ENCODE measurements around the gene POLR2J. TPM values are rescaled to one million over a fixed set of nuclear protein-coding genes. Genes with fewer than 3 reads are reported as not detected.

POLR2J gene
- total RNA-seq, 1 donor from 2014 or later: 45.2 TPM

GRCh38 chr7:102469351-102469971 lies 9.3 kb downstream of the POLR2J start:
- DNase-seq (ENCODE audit: extremely low spot score, unreplicated experiment): peak; percentile 83
- Mint-ChIP-seq H3K9me3 (ENCODE audit: unreplicated experiment) (no peaks in the 10 kb centered on the region), H3K27ac (ENCODE audit: unreplicated experiment) (no peak overlapping the region), H3K4me1 (ENCODE audit: unreplicated experiment) (peaks cover 10% of the 10 kb centered on the region), H3K4me3 (ENCODE audit: unreplicated experiment) (no peak overlapping the region), H3K27me3 (ENCODE audit: unreplicated experiment) (no peaks in the 10 kb centered on the region), H3K36me3 (ENCODE audit: unreplicated experiment) (peaks cover 4% of the 10 kb centered on the region)
- no peak for TF ChIP-seq CTCF (IDR thresholded peaks at IDR 0.05)

- Mint-ChIP-seq H3K27me3 (ENCODE audit: unreplicated experiment) (no peaks in the 10 kb centered on the region), H3K27ac (ENCODE audit: unreplicated experiment) (no peak overlapping the region), H3K4me1 (ENCODE audit: unreplicated experiment) (peaks cover 14% of the 10 kb centered on the region), H3K9me3 (ENCODE audit: unreplicated experiment) (no peaks in the 10 kb centered on the region), H3K36me3 (ENCODE audit: unreplicated experiment) (peaks cover 4% of the 10 kb centered on the region), H3K4me3 (ENCODE audit: unreplicated experiment) (no peak overlapping the region)
- TF ChIP-seq CTCF (IDR thresholded peaks at IDR 0.05): no peak
- DNase-seq (ENCODE audit: extremely low spot score, unreplicated experiment): peak; percentile 79
Measured at GRCh38 chr7:102468478-102469350, 10.0 kb downstream of the POLR2J start.

- Mint-ChIP-seq H3K27ac (ENCODE audit: unreplicated experiment) (no peak overlapping the region), H3K27me3 (ENCODE audit: unreplicated experiment) (no peaks in the 10 kb centered on the region), H3K4me3 (ENCODE audit: unreplicated experiment) (no peak overlapping the region), H3K4me1 (ENCODE audit: unreplicated experiment) (peaks cover 16% of the 10 kb centered on the region), H3K36me3 (ENCODE audit: unreplicated experiment) (peaks cover 4% of the 10 kb centered on the region), H3K9me3 (ENCODE audit: unreplicated experiment) (no peaks in the 10 kb centered on the region)
- TF ChIP-seq CTCF (IDR thresholded peaks at IDR 0.05): no peak
- DNase-seq (ENCODE audit: extremely low spot score, unreplicated experiment): peak; percentile 82
Measured at GRCh38 chr7:102467581-102468477, 10.9 kb downstream of the POLR2J start.

GRCh38 chr7:102466097-102466496 lies 12.6 kb downstream of the POLR2J start:
- TF ChIP-seq CTCF (IDR thresholded peaks at IDR 0.05): no peak
- no peaks in the 10 kb centered on the region for H3K9me3 Mint-ChIP-seq (ENCODE audit: unreplicated experiment)
- peaks cover 20% of the 10 kb centered on the region for H3K4me1 Mint-ChIP-seq (ENCODE audit: unreplicated experiment)
- peaks cover 2% of the 10 kb centered on the region for H3K36me3 Mint-ChIP-seq (ENCODE audit: unreplicated experiment)
- no peak overlapping the region for H3K27ac Mint-ChIP-seq (ENCODE audit: unreplicated experiment)
- no peak for DNase-seq (ENCODE audit: extremely low spot score, unreplicated experiment)
- peak overlapping the region; percentile 96 for H3K4me3 Mint-ChIP-seq (ENCODE audit: unreplicated experiment)
- no peaks in the 10 kb centered on the region for H3K27me3 Mint-ChIP-seq (ENCODE audit: unreplicated experiment)

Measured in osteocyte (in vitro differentiated cells).